Retinal pigment epithelial cell (primary cell): Measurements from ENCODE around the gene BDNF.

ENCODE experiments used
- DNase-seq: peaks from one replicate; pipeline ENCODE4 v3.0.0-alpha.2; 2010; ENCODE audit warnings: low read depth
- H3K4me3 ChIP-seq: 2 replicates; pipeline ENCODE4 v1.5.1; 2011; ENCODE audit warnings: mild to moderate bottlenecking, low read length, control low read depth, moderate library complexity
- CTCF ChIP-seq: conservative IDR thresholded peaks from 2 replicates; pipeline ENCODE4 v1.5.1; 2011; ENCODE audit warnings: low read depth, low read length, control low read depth, inconsistent platforms

BDNF gene

GRCh38 chr11:27625347-27625912 lies 74.8 kb downstream of the BDNF start:
- H3K4me3 ChIP-seq = no peak overlapping the region
- no peak for DNase-seq
- TF ChIP-seq CTCF = no peak

- DNase-seq = no peak
- no peak for TF ChIP-seq CTCF
These were observed 76.2 kb downstream of the BDNF start for GRCh38 chr11:27623945-27624523.

GRCh38 chr11:27622541-27623300 lies 77.5 kb downstream of the BDNF start:
- no peak for DNase-seq
- H3K4me3 ChIP-seq = no peak overlapping the region
- no peak for TF ChIP-seq CTCF

More at GRCh38 chr11:27623945-27624523, 76.2 kb downstream of the BDNF start:
- no peak overlapping the region for H3K4me3 ChIP-seq

GRCh38 chr11:27621405-27622161 lies 78.7 kb downstream of the BDNF start:
- DNase-seq = no peak
- TF ChIP-seq CTCF = no peak

GRCh38 chr11:27619763-27620335 lies 80.4 kb downstream of the BDNF start:
- no peak overlapping the region for H3K4me3 ChIP-seq
- no peak for DNase-seq
- no peak for TF ChIP-seq CTCF

More at GRCh38 chr11:27621405-27622161, 78.7 kb downstream of the BDNF start:
- no peak overlapping the region for H3K4me3 ChIP-seq

- TF ChIP-seq CTCF = no peak
- H3K4me3 ChIP-seq = no peak overlapping the region
- DNase-seq = no peak
These were observed 81.1 kb downstream of the BDNF start for GRCh38 chr11:27619039-27619574.
